HEK293 (cell line): ENCODE data around the gene NSD1.

Experiments
- CTCF ChIA-PET: fragments of 350-600 bp; formaldehyde crosslinking; extraction: SDS; loops from one replicate; lab custom pipeline; 2021; ENCODE audit warnings: antibody characterized with exemption; lab: Yijun Ruan, JAX
- POLR2A ChIA-PET: fragments of 300-600 bp; formaldehyde crosslinking; extraction: SDS; loops from one replicate; lab custom pipeline; 2020; ENCODE audit warnings: antibody characterized with exemption, inconsistent platforms; lab: Yijun Ruan, JAX
- H3K27ac ChIP-seq: fragments of 200-500 bp; sonication (Bioruptor generic); 2 replicates; pipeline ENCODE4 v1.5.1; 2014; ENCODE audit warnings: low read depth, low read length, control low read depth, inconsistent platforms; ENCODE audit errors: extremely low read depth
- H3K36me3 ChIP-seq, 2 experiments: fragments of 200-500 bp in 1 of 2; sonication (Bioruptor generic) in 1 of 2; 1 replicate in 1 of 2; 2 replicates in 1 of 2; pipeline ENCODE4 v1.5.1; 2014 to 2017; ENCODE audit warnings: inconsistent platforms in 2 of 2, low read length in 2 of 2; ENCODE audit not compliant: control insufficient read depth in 2 of 2, insufficient read depth in 1 of 2
- H3K4me1 ChIP-seq: fragments of 200-500 bp; sonication (Bioruptor generic); 2 replicates; pipeline ENCODE4 v1.5.1; 2014; ENCODE audit warnings: mild to moderate bottlenecking, low read length, inconsistent platforms; ENCODE audit not compliant: control insufficient read depth, insufficient read depth
- H3K4me3 ChIP-seq: 2 replicates; pipeline ENCODE4 v1.5.1; 2011; ENCODE audit warnings: low read depth, mild to moderate bottlenecking, control low read depth, low read length, moderate library complexity
- H3K9me3 ChIP-seq: fragments of 200-500 bp; sonication (Bioruptor generic); 2 replicates; pipeline ENCODE4 v1.5.1; 2014; ENCODE audit warnings: low read depth, low read length, inconsistent platforms; ENCODE audit not compliant: control insufficient read depth, insufficient read depth
- ATF2 ChIP-seq: fragments of 450-650 bp; formaldehyde crosslinking; IDR thresholded peaks from 2 replicates; pipeline ENCODE4 v1.5.1; 2016; ENCODE audit warnings: missing biosample characterization, missing genetic modification characterization, low read depth
- CTCF ChIP-seq: fragments of 450-650 bp; formaldehyde crosslinking; IDR thresholded peaks from 2 replicates; pipeline ENCODE4 v1.5.1; 2016; ENCODE audit warnings: missing biosample characterization, missing genetic modification characterization
- ELK4 ChIP-seq: IDR thresholded peaks from 2 replicates; pipeline ENCODE4 v1.6.1; 2011; ENCODE audit warnings: mild to moderate bottlenecking, low read depth, low read length, borderline replicate concordance
- GLIS2 ChIP-seq: fragments of 450-650 bp; formaldehyde crosslinking; IDR thresholded peaks from 2 replicates; pipeline ENCODE4 v1.5.1; 2016; ENCODE audit warnings: missing biosample characterization, missing genetic modification characterization
- SETDB1 ChIP-seq: IDR thresholded peaks from one replicate; pipeline ENCODE4 v1.6.1; 2017; ENCODE audit warnings: mild to moderate bottlenecking, low read length, moderate library complexity, mixed read lengths; ENCODE audit not compliant: insufficient read length
- TRIM28 ChIP-seq: IDR thresholded peaks from 2 replicates; pipeline ENCODE4 v1.6.1; 2011; ENCODE audit warnings: low read length, control low read depth, borderline replicate concordance
- ZNF23 ChIP-seq: fragments of 450-650 bp; formaldehyde crosslinking; IDR thresholded peaks from 2 replicates; pipeline ENCODE4 v1.5.1; 2016; ENCODE audit warnings: missing biosample characterization, missing genetic modification characterization, borderline replicate concordance
- ZNF239 ChIP-seq: fragments of 450-650 bp; formaldehyde crosslinking; IDR thresholded peaks from 2 replicates; pipeline ENCODE4 v1.5.1; 2016; ENCODE audit warnings: missing biosample characterization, missing genetic modification characterization
- ZNF24 ChIP-seq: fragments of 450-650 bp; formaldehyde crosslinking; IDR thresholded peaks from 2 replicates; pipeline ENCODE4 v1.5.1; 2016; ENCODE audit warnings: missing biosample characterization, missing genetic modification characterization
- ZNF280D ChIP-seq: fragments of 450-650 bp; formaldehyde crosslinking; IDR thresholded peaks from 2 replicates; pipeline ENCODE4 v1.5.1; 2016; ENCODE audit warnings: missing biosample characterization, missing genetic modification characterization
- ZNF302 ChIP-seq: fragments of 450-650 bp; formaldehyde crosslinking; IDR thresholded peaks from 2 replicates; pipeline ENCODE4 v1.5.1; 2016; ENCODE audit warnings: missing biosample characterization, missing genetic modification characterization, low read depth
- ZNF366 ChIP-seq: fragments of 450-650 bp; formaldehyde crosslinking; conservative IDR thresholded peaks from 2 replicates; pipeline ENCODE4 v1.5.1; 2016; ENCODE audit warnings: missing biosample characterization, missing genetic modification characterization
- ZNF518A ChIP-seq: fragments of 450-650 bp; formaldehyde crosslinking; conservative IDR thresholded peaks from 2 replicates; pipeline ENCODE4 v1.5.1; 2016; ENCODE audit warnings: low read depth, missing biosample characterization, missing genetic modification characterization
- ZNF560 ChIP-seq: fragments of 450-650 bp; formaldehyde crosslinking; IDR thresholded peaks from 2 replicates; pipeline ENCODE4 v1.5.1; 2017; ENCODE audit warnings: missing biosample characterization, missing genetic modification characterization, borderline replicate concordance
- ZNF76 ChIP-seq: fragments of 450-650 bp; formaldehyde crosslinking; IDR thresholded peaks from 2 replicates; pipeline ENCODE4; 2016; ENCODE audit warnings: low read depth, missing biosample characterization, missing genetic modification characterization, borderline replicate concordance

NSD1 gene

GRCh38 chr5:177301503-177302165 is 168.1 kb downstream of the NSD1 start (continued):
- TF ChIP-seq ZNF366 (tag by site-specific recombination): peak; percentile 70; the same call in 1 of the 2 replicates

GRCh38 chr5:177302354-177303110 is 169.0 kb downstream of the NSD1 start:
- H3K4me1 ChIP-seq: peaks cover 13% of the 10 kb centered on the region
- POLR2A ChIA-PET: interaction anchor here (0.6 kb wide), 1 partner anchor 148 kb away, joined by 3 read pairs; no protein-coding TSS in a partner anchor
- CTCF ChIA-PET: interaction anchor here (0.7 to 2.3 kb wide), 6 partner anchors 14 to 192 kb away, joined by 3 to 16 read pairs (median 4); no protein-coding TSS in a partner anchor
- H3K27ac ChIP-seq: no peak overlapping the region; the same call in 1 of the 2 replicates
- peaks cover 4 to 68% of the 10 kb centered on the region in 2 experiments; a peak in 2 of 3 replicates for H3K36me3 ChIP-seq
- no peaks in the 10 kb centered on the region for H3K9me3 ChIP-seq
- peak overlapping the region; percentile 90 for H3K4me3 ChIP-seq
- TF ChIP-seq ZNF76 (tag by site-specific recombination) (no peak), TRIM28 (no peak), ZNF24 (tag by site-specific recombination) (no peak), CTCF (tag by site-specific recombination) (peak; percentile 45; the same call in 1 of the 2 replicates), SETDB1 (no peak), ATF2 (tag by site-specific recombination) (no peak), ZNF302 (no peak), ZNF560 (tag by site-specific recombination) (no peak), ZNF239 (no peak), GLIS2 (tag by site-specific recombination) (peak; percentile 41; the same call in 1 of the 2 replicates), ZNF23 (no peak), ZNF280D (tag by site-specific recombination) (no peak), ZNF518A (tag by site-specific recombination) (no peak), ELK4 (no peak)
